ENCODE data around the gene ATP6V0B. TPM values are rescaled to one million over a fixed set of nuclear protein-coding genes. Genes with fewer than 3 reads are reported as not detected.

The ATP6V0B gene
- total and polyA plus RNA-seq, 9 of the 15 experiments (the other 6 are each of a cell fraction or from before 2014, with no cell fraction given) = 137 to 328 (median 220) TPM

DNA sequence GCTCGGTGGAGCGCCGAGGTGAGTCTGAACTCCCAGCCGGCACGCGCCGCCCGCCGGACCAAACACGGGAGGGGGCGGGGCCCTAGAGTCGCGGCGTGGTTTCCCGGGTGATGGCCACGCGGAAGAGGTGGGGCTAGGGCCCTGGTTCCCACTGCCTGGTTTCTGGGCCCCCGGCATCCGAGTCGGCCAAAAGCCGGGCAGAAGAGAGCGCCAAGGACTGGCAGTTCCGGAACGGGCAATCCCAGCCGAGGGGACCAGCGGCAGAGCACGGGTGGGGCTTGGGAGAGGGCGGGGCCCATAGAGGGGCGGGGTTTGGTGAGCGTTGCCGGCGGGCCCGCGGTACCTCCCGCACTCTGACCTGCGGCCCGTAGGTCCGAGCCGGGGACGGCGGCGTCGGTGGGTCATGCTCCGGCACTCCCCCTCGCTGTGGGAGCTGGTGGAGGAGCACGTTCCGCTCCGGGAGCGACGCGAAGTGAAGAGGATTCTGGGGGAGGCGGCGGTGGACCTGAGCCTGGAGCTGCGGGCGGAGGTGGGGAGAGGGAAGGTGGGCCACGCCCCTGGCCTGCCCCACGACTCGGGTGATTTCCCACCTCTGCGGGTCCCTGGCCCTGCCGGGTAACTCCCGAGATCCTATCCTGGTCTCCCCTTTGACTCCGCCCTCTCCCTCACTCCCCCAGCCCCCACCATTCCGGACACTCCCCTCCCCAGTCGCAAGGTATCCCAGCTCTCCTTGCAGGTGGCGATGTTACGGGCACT lies 16.9 kb downstream of the ATP6V0B start, which contains the start of gene CCDC24 (continued):
- TF ChIP-seq, protein P1, sequence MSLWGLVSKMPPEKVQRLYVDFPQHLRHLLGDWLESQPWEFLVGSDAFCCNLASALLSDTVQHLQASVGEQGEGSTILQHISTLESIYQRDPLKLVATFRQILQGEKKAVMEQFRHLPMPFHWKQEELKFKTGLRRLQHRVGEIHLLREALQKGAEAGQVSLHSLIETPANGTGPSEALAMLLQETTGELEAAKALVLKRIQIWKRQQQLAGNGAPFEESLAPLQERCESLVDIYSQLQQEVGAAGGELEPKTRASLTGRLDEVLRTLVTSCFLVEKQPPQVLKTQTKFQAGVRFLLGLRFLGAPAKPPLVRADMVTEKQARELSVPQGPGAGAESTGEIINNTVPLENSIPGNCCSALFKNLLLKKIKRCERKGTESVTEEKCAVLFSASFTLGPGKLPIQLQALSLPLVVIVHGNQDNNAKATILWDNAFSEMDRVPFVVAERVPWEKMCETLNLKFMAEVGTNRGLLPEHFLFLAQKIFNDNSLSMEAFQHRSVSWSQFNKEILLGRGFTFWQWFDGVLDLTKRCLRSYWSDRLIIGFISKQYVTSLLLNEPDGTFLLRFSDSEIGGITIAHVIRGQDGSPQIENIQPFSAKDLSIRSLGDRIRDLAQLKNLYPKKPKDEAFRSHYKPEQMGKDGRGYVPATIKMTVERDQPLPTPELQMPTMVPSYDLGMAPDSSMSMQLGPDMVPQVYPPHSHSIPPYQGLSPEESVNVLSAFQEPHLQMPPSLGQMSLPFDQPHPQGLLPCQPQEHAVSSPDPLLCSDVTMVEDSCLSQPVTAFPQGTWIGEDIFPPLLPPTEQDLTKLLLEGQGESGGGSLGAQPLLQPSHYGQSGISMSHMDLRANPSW (CRISPR knock-in tag; IDR thresholded peaks at IDR 0.05) = no peak
- TF ChIP-seq, protein P2, sequence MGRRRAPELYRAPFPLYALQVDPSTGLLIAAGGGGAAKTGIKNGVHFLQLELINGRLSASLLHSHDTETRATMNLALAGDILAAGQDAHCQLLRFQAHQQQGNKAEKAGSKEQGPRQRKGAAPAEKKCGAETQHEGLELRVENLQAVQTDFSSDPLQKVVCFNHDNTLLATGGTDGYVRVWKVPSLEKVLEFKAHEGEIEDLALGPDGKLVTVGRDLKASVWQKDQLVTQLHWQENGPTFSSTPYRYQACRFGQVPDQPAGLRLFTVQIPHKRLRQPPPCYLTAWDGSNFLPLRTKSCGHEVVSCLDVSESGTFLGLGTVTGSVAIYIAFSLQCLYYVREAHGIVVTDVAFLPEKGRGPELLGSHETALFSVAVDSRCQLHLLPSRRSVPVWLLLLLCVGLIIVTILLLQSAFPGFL (CRISPR knock-in tag; IDR thresholded peaks at IDR 0.05) = no peak
- TF ChIP-seq, protein P3, sequence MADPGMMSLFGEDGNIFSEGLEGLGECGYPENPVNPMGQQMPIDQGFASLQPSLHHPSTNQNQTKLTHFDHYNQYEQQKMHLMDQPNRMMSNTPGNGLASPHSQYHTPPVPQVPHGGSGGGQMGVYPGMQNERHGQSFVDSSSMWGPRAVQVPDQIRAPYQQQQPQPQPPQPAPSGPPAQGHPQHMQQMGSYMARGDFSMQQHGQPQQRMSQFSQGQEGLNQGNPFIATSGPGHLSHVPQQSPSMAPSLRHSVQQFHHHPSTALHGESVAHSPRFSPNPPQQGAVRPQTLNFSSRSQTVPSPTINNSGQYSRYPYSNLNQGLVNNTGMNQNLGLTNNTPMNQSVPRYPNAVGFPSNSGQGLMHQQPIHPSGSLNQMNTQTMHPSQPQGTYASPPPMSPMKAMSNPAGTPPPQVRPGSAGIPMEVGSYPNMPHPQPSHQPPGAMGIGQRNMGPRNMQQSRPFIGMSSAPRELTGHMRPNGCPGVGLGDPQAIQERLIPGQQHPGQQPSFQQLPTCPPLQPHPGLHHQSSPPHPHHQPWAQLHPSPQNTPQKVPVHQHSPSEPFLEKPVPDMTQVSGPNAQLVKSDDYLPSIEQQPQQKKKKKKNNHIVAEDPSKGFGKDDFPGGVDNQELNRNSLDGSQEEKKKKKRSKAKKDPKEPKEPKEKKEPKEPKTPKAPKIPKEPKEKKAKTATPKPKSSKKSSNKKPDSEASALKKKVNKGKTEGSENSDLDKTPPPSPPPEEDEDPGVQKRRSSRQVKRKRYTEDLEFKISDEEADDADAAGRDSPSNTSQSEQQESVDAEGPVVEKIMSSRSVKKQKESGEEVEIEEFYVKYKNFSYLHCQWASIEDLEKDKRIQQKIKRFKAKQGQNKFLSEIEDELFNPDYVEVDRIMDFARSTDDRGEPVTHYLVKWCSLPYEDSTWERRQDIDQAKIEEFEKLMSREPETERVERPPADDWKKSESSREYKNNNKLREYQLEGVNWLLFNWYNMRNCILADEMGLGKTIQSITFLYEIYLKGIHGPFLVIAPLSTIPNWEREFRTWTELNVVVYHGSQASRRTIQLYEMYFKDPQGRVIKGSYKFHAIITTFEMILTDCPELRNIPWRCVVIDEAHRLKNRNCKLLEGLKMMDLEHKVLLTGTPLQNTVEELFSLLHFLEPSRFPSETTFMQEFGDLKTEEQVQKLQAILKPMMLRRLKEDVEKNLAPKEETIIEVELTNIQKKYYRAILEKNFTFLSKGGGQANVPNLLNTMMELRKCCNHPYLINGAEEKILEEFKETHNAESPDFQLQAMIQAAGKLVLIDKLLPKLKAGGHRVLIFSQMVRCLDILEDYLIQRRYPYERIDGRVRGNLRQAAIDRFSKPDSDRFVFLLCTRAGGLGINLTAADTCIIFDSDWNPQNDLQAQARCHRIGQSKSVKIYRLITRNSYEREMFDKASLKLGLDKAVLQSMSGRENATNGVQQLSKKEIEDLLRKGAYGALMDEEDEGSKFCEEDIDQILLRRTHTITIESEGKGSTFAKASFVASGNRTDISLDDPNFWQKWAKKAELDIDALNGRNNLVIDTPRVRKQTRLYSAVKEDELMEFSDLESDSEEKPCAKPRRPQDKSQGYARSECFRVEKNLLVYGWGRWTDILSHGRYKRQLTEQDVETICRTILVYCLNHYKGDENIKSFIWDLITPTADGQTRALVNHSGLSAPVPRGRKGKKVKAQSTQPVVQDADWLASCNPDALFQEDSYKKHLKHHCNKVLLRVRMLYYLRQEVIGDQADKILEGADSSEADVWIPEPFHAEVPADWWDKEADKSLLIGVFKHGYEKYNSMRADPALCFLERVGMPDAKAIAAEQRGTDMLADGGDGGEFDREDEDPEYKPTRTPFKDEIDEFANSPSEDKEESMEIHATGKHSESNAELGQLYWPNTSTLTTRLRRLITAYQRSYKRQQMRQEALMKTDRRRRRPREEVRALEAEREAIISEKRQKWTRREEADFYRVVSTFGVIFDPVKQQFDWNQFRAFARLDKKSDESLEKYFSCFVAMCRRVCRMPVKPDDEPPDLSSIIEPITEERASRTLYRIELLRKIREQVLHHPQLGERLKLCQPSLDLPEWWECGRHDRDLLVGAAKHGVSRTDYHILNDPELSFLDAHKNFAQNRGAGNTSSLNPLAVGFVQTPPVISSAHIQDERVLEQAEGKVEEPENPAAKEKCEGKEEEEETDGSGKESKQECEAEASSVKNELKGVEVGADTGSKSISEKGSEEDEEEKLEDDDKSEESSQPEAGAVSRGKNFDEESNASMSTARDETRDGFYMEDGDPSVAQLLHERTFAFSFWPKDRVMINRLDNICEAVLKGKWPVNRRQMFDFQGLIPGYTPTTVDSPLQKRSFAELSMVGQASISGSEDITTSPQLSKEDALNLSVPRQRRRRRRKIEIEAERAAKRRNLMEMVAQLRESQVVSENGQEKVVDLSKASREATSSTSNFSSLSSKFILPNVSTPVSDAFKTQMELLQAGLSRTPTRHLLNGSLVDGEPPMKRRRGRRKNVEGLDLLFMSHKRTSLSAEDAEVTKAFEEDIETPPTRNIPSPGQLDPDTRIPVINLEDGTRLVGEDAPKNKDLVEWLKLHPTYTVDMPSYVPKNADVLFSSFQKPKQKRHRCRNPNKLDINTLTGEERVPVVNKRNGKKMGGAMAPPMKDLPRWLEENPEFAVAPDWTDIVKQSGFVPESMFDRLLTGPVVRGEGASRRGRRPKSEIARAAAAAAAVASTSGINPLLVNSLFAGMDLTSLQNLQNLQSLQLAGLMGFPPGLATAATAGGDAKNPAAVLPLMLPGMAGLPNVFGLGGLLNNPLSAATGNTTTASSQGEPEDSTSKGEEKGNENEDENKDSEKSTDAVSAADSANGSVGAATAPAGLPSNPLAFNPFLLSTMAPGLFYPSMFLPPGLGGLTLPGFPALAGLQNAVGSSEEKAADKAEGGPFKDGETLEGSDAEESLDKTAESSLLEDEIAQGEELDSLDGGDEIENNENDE (IDR thresholded peaks at IDR 0.05; ENCODE audit: low read depth, low read length) = no peak
- TF ChIP-seq ESRRA (IDR thresholded peaks at IDR 0.05; ENCODE audit: borderline replicate concordance, low read depth) (no peak), ZBTB7A (IDR thresholded peaks at IDR 0.05; ENCODE audit: borderline replicate concordance, control insufficient read depth, low read depth, low read length) (peak; percentile 54; the same call in 1 of the 2 replicates), LEF1 (IDR thresholded peaks at IDR 0.05) (peak; percentile 58; the same call in 1 of the 2 replicates), HNRNPL (IDR thresholded peaks at IDR 0.05; ENCODE audit: low read depth, low read length) (no peak), PHB2 (IDR thresholded peaks at IDR 0.05; ENCODE audit: low read depth) (no peak), TRIM24 (IDR thresholded peaks at IDR 0.05) (no peak), ZNF436 (CRISPR knock-in tag; IDR thresholded peaks at IDR 0.05) (no peak)

Data from K562 (cell line).